Sigmoid colon (tissue), 7 donors: Measurements from ENCODE around the gene JAM3. TPM values are rescaled to one million over a fixed set of nuclear protein-coding genes. Genes with fewer than 3 reads are reported as not detected.
A peak's percentile ranks its signal among the peaks of the same experiment; 100 is the strongest.

Source experiments
- DNase-seq: peaks from one replicate; pipeline ENCODE4 v3.0.0-alpha.2; 2019
- H3K27ac ChIP-seq, 4 donors: fragments of 200-600 bp; sonication (generic); one replicate each; pipeline ENCODE4 v1.5.1; 2016 to 2019; ENCODE audit warnings: mild to moderate bottlenecking in 1 of 4
- H3K27me3 ChIP-seq, 3 donors: fragments of 200-600 bp; sonication (generic); one replicate each; pipeline ENCODE4 v1.5.1; 2019; ENCODE audit warnings: mild to moderate bottlenecking in 1 of 3
- H3K36me3 ChIP-seq, 4 donors: fragments of 200-600 bp; sonication (generic); one replicate each; pipeline ENCODE4 v1.5.1; 2016 to 2019
- H3K4me1 ChIP-seq, 4 donors: fragments of 200-600 bp; sonication (generic); one replicate each; pipeline ENCODE4 v1.5.1; 2017 to 2019
- H3K4me3 ChIP-seq, 4 donors: fragments of 200-600 bp; sonication (generic); one replicate each; pipeline ENCODE4 v1.5.1; 2017 to 2019; ENCODE audit warnings: mild to moderate bottlenecking in 2 of 4, moderate library complexity in 1 of 4
- H3K9me3 ChIP-seq, 4 donors: fragments of 200-600 bp in 3 of 4; sonication (generic) in 3 of 4; one replicate each; pipeline versions ENCODE4 v1.5.1 to v1.6.1; 2013 to 2019
- EP300 ChIP-seq, 4 donors: sonication (generic); formaldehyde crosslinking; IDR thresholded peaks; one replicate each; pipeline ENCODE4 v1.6.1; 2017; ENCODE audit warnings: antibody characterized with exemption in 4 of 4
- POLR2A ChIP-seq, 2 donors: fragments of 450-650 bp; IDR thresholded peaks; one replicate each; pipeline ENCODE4 v1.6.1; 2016; ENCODE audit warnings: antibody characterized with exemption in 2 of 2, mild to moderate bottlenecking in 2 of 2, moderate library complexity in 2 of 2
- POLR2AphosphoS5 ChIP-seq, 4 donors: sonication (generic); formaldehyde crosslinking; IDR thresholded peaks; one replicate each; pipeline ENCODE4 v1.6.1; 2017; ENCODE audit warnings: antibody characterized with exemption in 4 of 4
- WGBS, 2 donors: extraction: QIAGEN DNeasy Blood & Tissue Kit; methylation state at CpG; one replicate each; pipeline ENCODE4 v1.1.7; 2013; 5-methylcytosine and 5-hydroxymethylcytosine counted together
- intact Hi-C: fragments of 100-400 bp; cut with DNase I; formaldehyde crosslinking; loops from one replicate; pipeline ENCODE4 v1.15.1; 2023
- polyA plus RNA-seq, 3 donors: library from polyadenylated mRNA; stranded (reverse); fragments of 200-250 nt; gene quantifications; one replicate each; pipeline ENCODE4 v1.2.3, GENCODE V29; 2013
- total RNA-seq, 4 donors: library from RNA; depleted of rRNA; stranded (reverse); fragments of >200 nt; gene quantifications; one replicate each; pipeline ENCODE4 v1.1.0, GENCODE V29; 2016
- TF ChIP-seq, protein P1 (sequence below), 4 experiments: fragments of 450-650 bp in 3 of 4; fragments of 200-600 bp in 1 of 4; IDR thresholded peaks; one replicate each; pipeline ENCODE4 v1.5.1; 2016 to 2019; ENCODE audit warnings: antibody characterized with exemption in 4 of 4, mild to moderate bottlenecking in 3 of 4, moderate library complexity in 2 of 4
- donor health status: healthy with polysubstance abuse.
- donor health status: Bipolar disorder and iron deficiency.
- donor health status: healthy.

The JAM3 gene
- total RNA-seq, result 100 to 1,000 TPM in 1 of 4 donors, 10 to 100 TPM in 3; 69.4 to 125 (median 82.0) TPM
- 1 to 10 TPM in 2 of 3 donors, under 1 TPM in 1; 0.69 to 7.5 (median 3.0) TPM for polyA plus RNA-seq

DNA sequence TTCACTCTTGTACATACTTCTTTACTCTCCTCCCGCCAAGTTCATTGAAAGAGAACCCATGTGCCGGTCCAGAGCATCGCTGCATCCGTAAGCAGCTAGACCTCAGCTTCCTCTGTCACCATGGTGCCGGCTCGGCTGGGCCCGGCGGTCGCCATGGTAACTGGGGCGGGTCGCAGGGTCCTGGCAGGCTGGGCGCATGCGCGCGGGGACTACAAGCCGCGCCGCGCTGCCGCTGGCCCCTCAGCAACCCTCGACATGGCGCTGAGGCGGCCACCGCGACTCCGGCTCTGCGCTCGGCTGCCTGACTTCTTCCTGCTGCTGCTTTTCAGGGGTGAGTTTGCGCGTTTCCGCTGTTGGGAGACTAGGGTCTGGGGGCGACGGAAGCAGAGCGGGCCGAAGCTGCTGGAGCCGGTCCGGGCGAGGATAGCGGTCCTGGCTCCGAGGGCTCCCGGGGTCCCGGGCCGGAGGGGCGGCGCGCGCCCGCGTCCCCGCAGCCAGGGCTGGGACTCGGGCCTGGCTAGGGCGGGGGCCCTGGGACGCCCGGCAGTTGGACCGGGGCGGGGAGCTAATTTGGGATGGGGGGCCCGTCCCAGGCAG is at the start of gene JAM3:
Gene JAM3 (plus strand): TSS at position 244 of the 597 bp plus-strand sequence. CDS start 12 bp downstream, at position 256.
- H3K9me3 ChIP-seq, result no peaks in the 10 kb centered on the region
- peak; percentile 97 for DNase-seq
- H3K4me3 ChIP-seq, result peak within 1 kb of the TSS; percentile 65 to 81 (median 72)
- TF ChIP-seq EP300 (IDR thresholded peaks at IDR 0.05) (no peak), POLR2AphosphoS5 (IDR thresholded peaks at IDR 0.05) (peak; percentile 91 to 97 (median 94)), POLR2A (IDR thresholded peaks at IDR 0.05) (peak; percentile 58 to 79)
- no peaks in the 10 kb centered on the region for H3K27me3 ChIP-seq
- intact Hi-C loops, result loop anchor here (2.0 kb wide), 2 partner anchors 18 to 52 kb away; no protein-coding TSS in a partner anchor
- peaks cover 0 to 27% (median 13%) of the 10 kb centered on the region in 4 donors for H3K4me1 ChIP-seq
- no peaks in the 10 kb centered on the region for H3K36me3 ChIP-seq
- 1 to 4% methylated on average over 57 of the region's 57 CpGs for WGBS, 2 donors
- peak within 1 kb of the TSS; percentile 88 to 93 (median 90) for H3K27ac ChIP-seq

- H3K4me1 ChIP-seq, result peaks cover 0 to 13% (median 9%) of the 10 kb centered on the region in 4 donors
- no peaks in the 10 kb centered on the region for H3K36me3 ChIP-seq
- H3K27ac ChIP-seq, result no peak overlapping the region
- no peaks in the 10 kb centered on the region for H3K9me3 ChIP-seq
- no peak overlapping the region for H3K4me3 ChIP-seq
- TF ChIP-seq, protein P1, sequence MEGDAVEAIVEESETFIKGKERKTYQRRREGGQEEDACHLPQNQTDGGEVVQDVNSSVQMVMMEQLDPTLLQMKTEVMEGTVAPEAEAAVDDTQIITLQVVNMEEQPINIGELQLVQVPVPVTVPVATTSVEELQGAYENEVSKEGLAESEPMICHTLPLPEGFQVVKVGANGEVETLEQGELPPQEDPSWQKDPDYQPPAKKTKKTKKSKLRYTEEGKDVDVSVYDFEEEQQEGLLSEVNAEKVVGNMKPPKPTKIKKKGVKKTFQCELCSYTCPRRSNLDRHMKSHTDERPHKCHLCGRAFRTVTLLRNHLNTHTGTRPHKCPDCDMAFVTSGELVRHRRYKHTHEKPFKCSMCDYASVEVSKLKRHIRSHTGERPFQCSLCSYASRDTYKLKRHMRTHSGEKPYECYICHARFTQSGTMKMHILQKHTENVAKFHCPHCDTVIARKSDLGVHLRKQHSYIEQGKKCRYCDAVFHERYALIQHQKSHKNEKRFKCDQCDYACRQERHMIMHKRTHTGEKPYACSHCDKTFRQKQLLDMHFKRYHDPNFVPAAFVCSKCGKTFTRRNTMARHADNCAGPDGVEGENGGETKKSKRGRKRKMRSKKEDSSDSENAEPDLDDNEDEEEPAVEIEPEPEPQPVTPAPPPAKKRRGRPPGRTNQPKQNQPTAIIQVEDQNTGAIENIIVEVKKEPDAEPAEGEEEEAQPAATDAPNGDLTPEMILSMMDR (IDR thresholded peaks at IDR 0.05), result no peak
- no peak for TF ChIP-seq EP300 (IDR thresholded peaks at IDR 0.05)
- no peak for TF ChIP-seq POLR2AphosphoS5 (IDR thresholded peaks at IDR 0.05)
- no peak for TF ChIP-seq POLR2A (IDR thresholded peaks at IDR 0.05)
- WGBS, 2 donors, result 59 to 65% methylated on average over 7 of the region's 7 CpGs
- intact Hi-C loops, result no loop called here
- DNase-seq, result no peak
- H3K27me3 ChIP-seq, result no peaks in the 10 kb centered on the region
Observed at GRCh38 chr11:134019500-134019899, 49.4 kb upstream of the JAM3 start.

DNA sequence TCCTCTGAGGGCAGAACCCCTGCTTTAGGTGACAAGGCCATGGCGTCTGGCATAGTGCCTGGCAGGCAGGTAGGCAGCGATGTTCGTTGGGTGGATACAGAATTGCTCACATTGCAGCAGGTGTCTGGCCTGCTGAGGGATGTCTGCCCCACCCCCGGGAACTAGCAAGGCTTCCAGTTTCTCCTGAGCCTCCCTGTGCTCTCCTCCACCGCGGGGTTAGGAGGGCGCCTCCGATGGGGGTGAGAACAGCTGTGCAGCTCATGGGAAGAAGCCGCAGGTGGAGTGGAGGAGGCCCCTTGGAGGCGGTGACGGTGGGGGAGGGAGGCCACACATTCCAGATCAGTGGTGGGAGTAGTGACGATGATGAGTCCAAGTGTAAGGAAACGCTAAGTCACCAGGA is 48.3 kb upstream of the JAM3 start:
- Histone ChIP-seq H3K4me1 (peaks cover 0 to 5% (median 4%) of the 10 kb centered on the region in 4 donors), H3K36me3 (no peaks in the 10 kb centered on the region), H3K27ac (no peak overlapping the region), H3K9me3 (no peaks in the 10 kb centered on the region), H3K4me3 (no peak overlapping the region), H3K27me3 (no peaks in the 10 kb centered on the region)
- intact Hi-C loops, result no loop called here
- WGBS, 2 donors, result 77 to 86% methylated on average over 13 of the region's 13 CpGs
- DNase-seq, result no peak
- TF ChIP-seq POLR2A (IDR thresholded peaks at IDR 0.05) (no peak), POLR2AphosphoS5 (IDR thresholded peaks at IDR 0.05) (no peak), EP300 (IDR thresholded peaks at IDR 0.05) (no peak)
- TF ChIP-seq, protein P1 (IDR thresholded peaks at IDR 0.05), result no peak

GRCh38 chr11:134021326-134021725 is 47.5 kb upstream of the JAM3 start:
- H3K27me3 ChIP-seq, result no peaks in the 10 kb centered on the region
- no peaks in the 10 kb centered on the region for H3K9me3 ChIP-seq
- H3K27ac ChIP-seq, result no peak overlapping the region
- no peak for DNase-seq
- no peaks in the 10 kb centered on the region for H3K4me1 ChIP-seq
- WGBS, 2 donors, result 78 to 83% methylated on average over 7 of the region's 7 CpGs
- H3K36me3 ChIP-seq, result no peaks in the 10 kb centered on the region
- intact Hi-C loops, result no loop called here
- no peak overlapping the region for H3K4me3 ChIP-seq
- TF ChIP-seq, protein P1 (IDR thresholded peaks at IDR 0.05), result no peak
- TF ChIP-seq POLR2AphosphoS5 (IDR thresholded peaks at IDR 0.05) (no peak), EP300 (IDR thresholded peaks at IDR 0.05) (no peak), POLR2A (IDR thresholded peaks at IDR 0.05) (no peak)

DNA sequence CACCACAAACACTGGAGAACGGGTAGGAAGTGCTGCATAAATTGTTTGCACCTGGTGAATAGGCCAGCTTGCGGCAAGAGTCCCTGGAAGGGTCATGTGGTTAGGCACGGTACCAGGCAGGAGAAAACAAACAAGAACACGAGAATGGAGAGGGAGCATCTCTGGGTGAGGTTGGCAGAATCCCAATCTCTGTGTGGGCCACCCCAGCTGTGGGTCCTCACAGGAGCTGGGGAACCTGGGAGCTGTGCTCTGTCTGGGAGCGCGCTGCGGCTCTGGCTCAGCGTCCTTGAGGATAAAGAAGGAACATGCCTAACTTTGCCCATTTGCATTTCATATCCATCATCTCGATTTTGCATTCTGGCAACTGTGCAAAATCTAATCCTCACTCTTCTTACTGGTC is 46.1 kb upstream of the JAM3 start:
- H3K27ac ChIP-seq, result no peak overlapping the region
- H3K27me3 ChIP-seq, result no peaks in the 10 kb centered on the region
- intact Hi-C loops, result no loop called here
- DNase-seq, result no peak
- no peaks in the 10 kb centered on the region for H3K9me3 ChIP-seq
- H3K4me1 ChIP-seq, result no peaks in the 10 kb centered on the region
- H3K36me3 ChIP-seq, result no peaks in the 10 kb centered on the region
- WGBS, 2 donors, result 63 to 76% methylated on average over 9 of the region's 9 CpGs
- no peak overlapping the region for H3K4me3 ChIP-seq
- TF ChIP-seq POLR2AphosphoS5 (IDR thresholded peaks at IDR 0.05), result no peak
- no peak for TF ChIP-seq POLR2A (IDR thresholded peaks at IDR 0.05)
- TF ChIP-seq, protein P1 (IDR thresholded peaks at IDR 0.05), result no peak
- TF ChIP-seq EP300 (IDR thresholded peaks at IDR 0.05), result no peak
